Uterus (tissue), 2 donors: ENCODE results near the gene RPL18.

Experiments
- POLR2A ChIP-seq, 2 donors: fragments of 450-650 bp; IDR thresholded peaks; one replicate each; pipeline ENCODE4 v1.6.1; 2016; ENCODE audit warnings: antibody characterized with exemption in 2 of 2, mild to moderate bottlenecking in 1 of 2, moderate library complexity in 1 of 2
- TF ChIP-seq, protein P1 (sequence below), 4 experiments: fragments of 200-600 bp in 2 of 4; fragments of 450-650 bp in 2 of 4; sonication (generic) in 2 of 4; IDR thresholded peaks; one replicate each; pipeline ENCODE4 v1.5.1; 2016 to 2019; ENCODE audit warnings: antibody characterized with exemption in 4 of 4, mild to moderate bottlenecking in 2 of 4, moderate library complexity in 1 of 4

DNA sequence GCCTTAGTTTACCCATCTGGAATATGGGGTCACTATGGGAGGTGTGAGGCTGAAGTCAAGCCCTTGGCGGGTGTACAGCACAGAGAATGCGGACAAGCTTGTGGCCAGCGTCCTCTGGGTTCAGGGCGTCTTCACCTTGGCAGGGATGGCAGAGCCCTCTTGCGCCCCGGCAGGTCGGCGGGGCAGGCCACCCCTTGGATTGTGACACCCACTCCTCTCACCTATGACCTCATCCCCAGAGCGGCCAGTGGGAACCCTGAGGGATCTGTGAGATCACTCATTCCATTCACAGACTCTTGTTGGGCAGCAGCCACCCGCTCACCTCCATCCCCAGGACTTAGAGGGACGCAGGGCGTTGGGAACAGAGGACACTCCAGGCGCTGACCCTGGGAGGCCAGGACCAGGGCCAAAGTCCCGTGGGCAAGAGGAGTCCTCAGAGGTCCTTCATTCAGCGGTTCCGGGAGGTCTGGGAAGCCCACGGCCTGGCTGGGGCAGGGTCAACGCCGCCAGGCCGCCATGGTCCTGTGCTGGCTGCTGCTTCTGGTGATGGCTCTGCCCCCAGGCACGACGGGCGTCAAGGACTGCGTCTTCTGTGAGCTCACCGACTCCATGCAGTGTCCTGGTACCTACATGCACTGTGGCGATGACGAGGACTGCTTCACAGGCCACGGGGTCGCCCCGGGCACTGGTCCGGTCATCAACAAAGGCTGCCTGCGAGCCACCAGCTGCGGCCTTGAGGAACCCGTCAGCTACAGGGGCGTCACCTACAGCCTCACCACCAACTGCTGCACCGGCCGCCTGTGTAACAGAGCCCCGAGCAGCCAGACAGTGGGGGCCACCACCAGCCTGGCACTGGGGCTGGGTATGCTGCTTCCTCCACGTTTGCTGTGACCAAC, 12.3 kb downstream of the RPL18 start, which contains the start of gene SPACA4:
- TF ChIP-seq, protein P1, sequence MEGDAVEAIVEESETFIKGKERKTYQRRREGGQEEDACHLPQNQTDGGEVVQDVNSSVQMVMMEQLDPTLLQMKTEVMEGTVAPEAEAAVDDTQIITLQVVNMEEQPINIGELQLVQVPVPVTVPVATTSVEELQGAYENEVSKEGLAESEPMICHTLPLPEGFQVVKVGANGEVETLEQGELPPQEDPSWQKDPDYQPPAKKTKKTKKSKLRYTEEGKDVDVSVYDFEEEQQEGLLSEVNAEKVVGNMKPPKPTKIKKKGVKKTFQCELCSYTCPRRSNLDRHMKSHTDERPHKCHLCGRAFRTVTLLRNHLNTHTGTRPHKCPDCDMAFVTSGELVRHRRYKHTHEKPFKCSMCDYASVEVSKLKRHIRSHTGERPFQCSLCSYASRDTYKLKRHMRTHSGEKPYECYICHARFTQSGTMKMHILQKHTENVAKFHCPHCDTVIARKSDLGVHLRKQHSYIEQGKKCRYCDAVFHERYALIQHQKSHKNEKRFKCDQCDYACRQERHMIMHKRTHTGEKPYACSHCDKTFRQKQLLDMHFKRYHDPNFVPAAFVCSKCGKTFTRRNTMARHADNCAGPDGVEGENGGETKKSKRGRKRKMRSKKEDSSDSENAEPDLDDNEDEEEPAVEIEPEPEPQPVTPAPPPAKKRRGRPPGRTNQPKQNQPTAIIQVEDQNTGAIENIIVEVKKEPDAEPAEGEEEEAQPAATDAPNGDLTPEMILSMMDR (IDR thresholded peaks at IDR 0.05) = no peak
- TF ChIP-seq POLR2A (IDR thresholded peaks at IDR 0.05) = no peak
